Thyroid gland (tissue), 4 donors: ENCODE results near the gene CBARP. TPM values are rescaled to one million over a fixed set of nuclear protein-coding genes. Genes with fewer than 3 reads are reported as not detected.

ENCODE experiments used
- DNase-seq, 2 donors: peaks; one replicate each; pipeline ENCODE4 v3.0.0-alpha.2; 2019
- H3K27ac ChIP-seq, 3 donors: fragments of 200-600 bp; sonication (generic); 1 replicate in 2 of 3; 2 replicates in 1 of 3; pipeline ENCODE4 v1.5.1; 2016 to 2019; ENCODE audit warnings: mild to moderate bottlenecking in 1 of 3, moderate library complexity in 1 of 3
- H3K27me3 ChIP-seq: fragments of 200-600 bp; sonication (generic); one replicate; pipeline ENCODE4 v1.5.1; 2019
- H3K36me3 ChIP-seq, 2 donors: fragments of 200-600 bp; sonication (generic); one replicate each; pipeline ENCODE4 v1.5.1; 2016 to 2019
- H3K4me1 ChIP-seq, 2 donors: fragments of 200-600 bp; sonication (generic); one replicate each; pipeline ENCODE4 v1.5.1; 2017 to 2019
- H3K4me3 ChIP-seq, 3 donors: fragments of 200-600 bp; sonication (generic); replicated peaks in 1 of 3; 1 replicate in 2 of 3; 2 replicates in 1 of 3; pipeline ENCODE4 v1.5.1; 2016; ENCODE audit warnings: mild to moderate bottlenecking in 1 of 3
- H3K9me3 ChIP-seq: fragments of 200-600 bp; sonication (generic); one replicate; pipeline ENCODE4 v1.5.1; 2017
- CTCF ChIP-seq, 6 experiments: fragments of 200-600 bp in 3 of 6; fragments of 450-650 bp in 3 of 6; sonication (generic) in 3 of 6; IDR thresholded peaks; one replicate each; pipeline ENCODE4 v1.5.1; 2016 to 2019; ENCODE audit warnings: antibody characterized with exemption in 6 of 6, mild to moderate bottlenecking in 2 of 6, inconsistent platforms in 1 of 6, moderate library complexity in 1 of 6
- POLR2A ChIP-seq, 2 donors: fragments of 450-650 bp; IDR thresholded peaks; one replicate each; pipeline ENCODE4 v1.6.1; 2017; ENCODE audit warnings: antibody characterized with exemption in 2 of 2, mild to moderate bottlenecking in 2 of 2, moderate library complexity in 1 of 2
- WGBS, 2 donors: methylation state at CpG; one replicate each; pipeline ENCODE4 v1.1.5; 2017; 5-methylcytosine and 5-hydroxymethylcytosine counted together
- intact Hi-C: fragments of 100-400 bp; cut with DNase I; formaldehyde crosslinking; loops from one replicate; pipeline ENCODE4 v1.15.1; 2023
- total RNA-seq, 4 donors: library from RNA; depleted of rRNA; stranded (reverse); fragments of >200 nt; gene quantifications; one replicate each; pipeline ENCODE4 v1.2.3, GENCODE V29; 2016

CBARP gene
- total RNA-seq, 4 donors from 2014 or later, result 0.73 to 3.2 (median 1.5) TPM

- Histone ChIP-seq H3K27ac (no peak overlapping the region), H3K27me3 (no peaks in the 10 kb centered on the region), H3K36me3 (peaks cover 57 to 68% of the 10 kb centered on the region in 2 donors), H3K9me3 (no peaks in the 10 kb centered on the region), H3K4me1 (peaks cover 0 to 10% of the 10 kb centered on the region in 2 donors), H3K4me3 (no peak overlapping the region)
- intact Hi-C loops, result no loop called here
- TF ChIP-seq CTCF (IDR thresholded peaks at IDR 0.05) (no peak), POLR2A (IDR thresholded peaks at IDR 0.05) (no peak)
- 85 to 93% methylated on average over 10 to 13 of the region's 16 CpGs for WGBS, 2 donors
- DNase-seq, result no peak
Observed at GRCh38 chr19:1224847-1225246, 13.0 kb downstream of the CBARP start.

GRCh38 chr19:1224047-1224825 lies 13.6 kb downstream of the CBARP start:
- intact Hi-C loops, result no loop called here
- DNase-seq, result no peak
- peaks cover 0 to 10% of the 10 kb centered on the region in 2 donors for H3K4me1 ChIP-seq
- H3K27me3 ChIP-seq, result no peaks in the 10 kb centered on the region
- no peak overlapping the region for H3K27ac ChIP-seq
- TF ChIP-seq POLR2A (IDR thresholded peaks at IDR 0.05), result no peak
- TF ChIP-seq CTCF (IDR thresholded peaks at IDR 0.05), result no peak
- H3K9me3 ChIP-seq, result no peaks in the 10 kb centered on the region
- peaks cover 57 to 68% of the 10 kb centered on the region in 2 donors for H3K36me3 ChIP-seq
- H3K4me3 ChIP-seq, result no peak overlapping the region
- no CpG with 5 or more reads among the region's 16 CpGs for WGBS, 2 donors

GRCh38 chr19:1223018-1223855 lies 14.6 kb downstream of the CBARP start:
- Histone ChIP-seq H3K4me3 (no peak overlapping the region), H3K27me3 (no peaks in the 10 kb centered on the region), H3K27ac (no peak overlapping the region), H3K36me3 (peaks cover 56 to 68% of the 10 kb centered on the region in 2 donors), H3K4me1 (peaks cover 0 to 10% of the 10 kb centered on the region in 2 donors), H3K9me3 (no peaks in the 10 kb centered on the region)
- DNase-seq, result no peak
- no peak for TF ChIP-seq POLR2A (IDR thresholded peaks at IDR 0.05)
- TF ChIP-seq CTCF (IDR thresholded peaks at IDR 0.05), result peak in 1 of 6 experiments; percentile 19
- intact Hi-C loops, result no loop called here
- WGBS, 2 donors, result 85 to 89% methylated on average over 16 to 19 of the region's 48 CpGs

- H3K4me3 ChIP-seq, result no peak overlapping the region
- H3K36me3 ChIP-seq, result peaks cover 48 to 60% of the 10 kb centered on the region in 2 donors
- 95% methylated on average over 4 of the region's 14 CpGs; no CpG with 5 or more reads in 1 of the 2 donors for WGBS, 2 donors
- H3K4me1 ChIP-seq, result peaks cover 0 to 10% of the 10 kb centered on the region in 2 donors
- no peak for TF ChIP-seq POLR2A (IDR thresholded peaks at IDR 0.05)
- no peak for TF ChIP-seq CTCF (IDR thresholded peaks at IDR 0.05)
- DNase-seq, result no peak
- no peaks in the 10 kb centered on the region for H3K9me3 ChIP-seq
- no peaks in the 10 kb centered on the region for H3K27me3 ChIP-seq
- intact Hi-C loops, result no loop called here
- H3K27ac ChIP-seq, result no peak overlapping the region
Observed at GRCh38 chr19:1222394-1222793, 15.4 kb downstream of the CBARP start.
